MM.1S (cell line): ENCODE data around the gene MRTFA.

Source experiments
- DNase-seq: peaks from one replicate; pipeline ENCODE4 v3.0.0-alpha.2; 2015
- H2AFZ ChIP-seq: fragments of 300-600 bp; sonication (generic); 2 replicates; pipeline ENCODE4 v1.6.0; 2016; ENCODE audit warnings: antibody characterized with exemption, low read length
- H3F3A ChIP-seq: fragments of 300-600 bp; sonication (generic); 2 replicates; pipeline ENCODE4 v1.6.1; 2016; ENCODE audit warnings: mild to moderate bottlenecking, antibody characterized with exemption, low read length, moderate library complexity, mixed read lengths; ENCODE audit not compliant: insufficient read depth
- H3K27ac ChIP-seq: fragments of 300-600 bp; sonication (generic); 2 replicates; pipeline ENCODE4 v1.5.1; 2016; ENCODE audit warnings: mild to moderate bottlenecking, low read length
- H3K27me3 ChIP-seq: fragments of 300-600 bp; sonication (generic); replicated peaks from 2 replicates; pipeline ENCODE4 v1.6.0; 2016; ENCODE audit warnings: low read length; ENCODE audit not compliant: insufficient read depth
- H3K36me3 ChIP-seq: fragments of 300-600 bp; sonication (generic); replicated peaks from 2 replicates; pipeline ENCODE4 v1.6.1; 2016; ENCODE audit warnings: mild to moderate bottlenecking, low read length, mixed read lengths; ENCODE audit not compliant: insufficient read depth
- H3K4me1 ChIP-seq: fragments of 300-600 bp; sonication (generic); 2 replicates; pipeline ENCODE4 v1.6.1; 2016; ENCODE audit warnings: low read length, mixed read lengths
- H3K4me2 ChIP-seq: fragments of 300-600 bp; sonication (generic); 2 replicates; pipeline ENCODE4 v1.6.0; 2016; ENCODE audit warnings: low read depth, low read length
- H3K4me3 ChIP-seq: fragments of 300-600 bp; sonication (generic); 2 replicates; pipeline ENCODE4 v1.5.1; 2016; ENCODE audit warnings: low read length, mixed read lengths
- H3K79me2 ChIP-seq: fragments of 300-600 bp; sonication (generic); 2 replicates; pipeline ENCODE4 v1.6.1; 2016; ENCODE audit warnings: mixed run types, low read length, mixed read lengths
- H3K9ac ChIP-seq: fragments of 300-600 bp; sonication (generic); 2 replicates; pipeline ENCODE4 v1.6.1; 2016; ENCODE audit warnings: low read length, mixed read lengths
- H3K9me2 ChIP-seq: fragments of 300-600 bp; sonication (generic); replicated peaks from 2 replicates; pipeline ENCODE4 v1.6.1; 2016; ENCODE audit warnings: mild to moderate bottlenecking, low read length, mixed read lengths; ENCODE audit not compliant: insufficient read depth
- H3K9me3 ChIP-seq: fragments of 300-600 bp; sonication (generic); replicated peaks from 2 replicates; pipeline ENCODE4 v1.6.1; 2016; ENCODE audit warnings: mild to moderate bottlenecking, low read length, mixed read lengths; ENCODE audit not compliant: insufficient read depth
- H4K20me1 ChIP-seq: fragments of 300-600 bp; sonication (generic); 2 replicates; pipeline ENCODE4 v1.6.1; 2016; ENCODE audit warnings: mild to moderate bottlenecking, low read length, moderate library complexity, mixed read lengths; ENCODE audit not compliant: insufficient read depth
- CTCF ChIP-seq: fragments of 300-600 bp; sonication (generic); IDR thresholded peaks from 2 replicates; pipeline ENCODE4 v1.5.1; 2016; ENCODE audit warnings: antibody characterized with exemption, low read length, mixed read lengths
- EZH2 ChIP-seq: fragments of 300-600 bp; sonication (generic); optimal IDR thresholded peaks from 2 replicates; pipeline ENCODE3; 2017; ENCODE audit warnings: low read depth, mild to moderate bottlenecking, antibody characterized with exemption, low read length, mixed read lengths
- EZH2phosphoT487 ChIP-seq: fragments of 300-600 bp; sonication (generic); IDR thresholded peaks from 2 replicates; pipeline ENCODE4 v1.6.1; 2018; ENCODE audit warnings: antibody characterized with exemption, low read length

The MRTFA gene

GRCh38 chr22:40368016-40368415 lies 268.5 kb downstream of the MRTFA start:
- TF ChIP-seq EZH2phosphoT487 (no peak), CTCF (no peak), EZH2 (no peak)
- H3K4me2 ChIP-seq = no peak overlapping the region
- H3K9me3 ChIP-seq = no peaks in the 10 kb centered on the region
- H2AFZ ChIP-seq = no peak overlapping the region
- H3K27ac ChIP-seq = no peak overlapping the region
- H3F3A ChIP-seq = peaks cover 5% of the 10 kb centered on the region
- no peaks in the 10 kb centered on the region for H3K4me1 ChIP-seq
- no peak overlapping the region for H3K9ac ChIP-seq
- H3K36me3 ChIP-seq = peaks cover 4% of the 10 kb centered on the region
- H4K20me1 ChIP-seq = no peaks in the 10 kb centered on the region
- no peak for DNase-seq
- H3K9me2 ChIP-seq = no peaks in the 10 kb centered on the region
- no peaks in the 10 kb centered on the region for H3K27me3 ChIP-seq
- H3K4me3 ChIP-seq = no peak overlapping the region
- H3K79me2 ChIP-seq = peaks cover 18% of the 10 kb centered on the region

GRCh38 chr22:40367342-40367741 lies 269.2 kb downstream of the MRTFA start:
- H2AFZ ChIP-seq = no peak overlapping the region
- no peaks in the 10 kb centered on the region for H3K9me2 ChIP-seq
- no peaks in the 10 kb centered on the region for H4K20me1 ChIP-seq
- no peaks in the 10 kb centered on the region for H3K4me1 ChIP-seq
- no peaks in the 10 kb centered on the region for H3K9me3 ChIP-seq
- H3K4me2 ChIP-seq = no peak overlapping the region
- no peaks in the 10 kb centered on the region for H3K27me3 ChIP-seq
- no peak overlapping the region for H3K9ac ChIP-seq
- TF ChIP-seq EZH2 = no peak
- TF ChIP-seq CTCF = no peak
- TF ChIP-seq EZH2phosphoT487 = no peak
- no peak for DNase-seq
- H3K4me3 ChIP-seq = no peak overlapping the region
- peaks cover 8% of the 10 kb centered on the region for H3K36me3 ChIP-seq
- H3K79me2 ChIP-seq = peaks cover 14% of the 10 kb centered on the region
- H3F3A ChIP-seq = peaks cover 5% of the 10 kb centered on the region
- no peak overlapping the region for H3K27ac ChIP-seq

- Histone ChIP-seq H3K4me2 (no peak overlapping the region), H2AFZ (no peak overlapping the region), H3K9me3 (no peaks in the 10 kb centered on the region), H3K27ac (no peak overlapping the region), H3K9ac (no peak overlapping the region), H3K4me3 (no peak overlapping the region), H3K36me3 (peaks cover 20% of the 10 kb centered on the region), H3K27me3 (no peaks in the 10 kb centered on the region), H3K4me1 (no peaks in the 10 kb centered on the region), H4K20me1 (no peaks in the 10 kb centered on the region), H3K79me2 (peaks cover 6% of the 10 kb centered on the region), H3F3A (peaks cover 5% of the 10 kb centered on the region), H3K9me2 (no peaks in the 10 kb centered on the region)
- no peak for DNase-seq
- TF ChIP-seq CTCF = no peak
- no peak for TF ChIP-seq EZH2
- no peak for TF ChIP-seq EZH2phosphoT487
Measured at GRCh38 chr22:40366068-40366467, 270.5 kb downstream of the MRTFA start.

GRCh38 chr22:40364431-40364830 lies 272.1 kb downstream of the MRTFA start:
- Histone ChIP-seq H3K27me3 (no peaks in the 10 kb centered on the region), H3F3A (peaks cover under 1% of the 10 kb centered on the region; the same call in 1 of the 2 replicates), H3K9ac (no peak overlapping the region), H3K27ac (no peak overlapping the region), H3K4me1 (no peaks in the 10 kb centered on the region), H4K20me1 (no peaks in the 10 kb centered on the region), H3K4me2 (no peak overlapping the region), H2AFZ (no peak overlapping the region), H3K4me3 (no peak overlapping the region), H3K9me2 (no peaks in the 10 kb centered on the region), H3K79me2 (no peaks in the 10 kb centered on the region), H3K9me3 (no peaks in the 10 kb centered on the region), H3K36me3 (peaks cover 28% of the 10 kb centered on the region)
- DNase-seq = no peak
- TF ChIP-seq EZH2 (no peak), CTCF (no peak), EZH2phosphoT487 (no peak)
